ENCODE data around the gene ACP6.

Gene ACP6

GRCh38 chr1:147670319-147671001, at the start of gene ACP6:
Gene ACP6, minus strand, starts transcription at chr1:147670524. Its CDS starts 476 bp downstream, at chr1:147670048.
- peak; percentile 95 for DNase-seq (ENCODE audit: low spot score)
- Histone ChIP-seq H3K27ac (peak within 1 kb of the TSS; percentile 53 to 89), H3K4me3 (peak within 1 kb of the TSS; percentile 81)
- TF ChIP-seq CTCF (IDR thresholded peaks at IDR 0.05) = no peak

GRCh38 chr1:147719711-147720225, 49.4 kb upstream of the ACP6 start:
- no peak overlapping the region for H3K4me3 ChIP-seq
- no peak for TF ChIP-seq CTCF (IDR thresholded peaks at IDR 0.05)
- H3K27ac ChIP-seq = no peak overlapping the region
- DNase-seq (ENCODE audit: low spot score) = no peak

GRCh38 chr1:147719029-147719698, 48.8 kb upstream of the ACP6 start:
- no peak overlapping the region for H3K4me3 ChIP-seq
- DNase-seq (ENCODE audit: low spot score) = no peak
- no peak for TF ChIP-seq CTCF (IDR thresholded peaks at IDR 0.05)
- H3K27ac ChIP-seq = no peak overlapping the region

- H3K27ac ChIP-seq = no peak overlapping the region
- no peak for DNase-seq (ENCODE audit: low spot score)
Observed at GRCh38 chr1:147717706-147718097, 47.4 kb upstream of the ACP6 start.

GRCh38 chr1:147717051-147717705, 46.9 kb upstream of the ACP6 start:
- no peak for TF ChIP-seq CTCF (IDR thresholded peaks at IDR 0.05)
- H3K27ac ChIP-seq = no peak overlapping the region
- no peak for DNase-seq (ENCODE audit: low spot score)
- H3K4me3 ChIP-seq = no peak overlapping the region

More at GRCh38 chr1:147717706-147718097, 47.4 kb upstream of the ACP6 start:
- no peak for TF ChIP-seq CTCF (IDR thresholded peaks at IDR 0.05)
- no peak overlapping the region for H3K4me3 ChIP-seq

GRCh38 chr1:147712605-147713004, 42.3 kb upstream of the ACP6 start:
- Histone ChIP-seq H3K4me3 (no peak overlapping the region), H3K27ac (no peak overlapping the region)
- no peak for DNase-seq (ENCODE audit: low spot score)
- no peak for TF ChIP-seq CTCF (IDR thresholded peaks at IDR 0.05)

Data from coronary artery (tissue), 2 donors.